ENCODE measurements around the gene MLX. TPM values are rescaled to one million over a fixed set of nuclear protein-coding genes. Genes with fewer than 3 reads are reported as not detected.

MLX gene
- polyA plus RNA-seq, 1 donor, result 52.0 TPM

- Histone ChIP-seq H3K4me3 (ENCODE audit: low read length) (no peak overlapping the region), H3K27ac (ENCODE audit: low read length) (no peak overlapping the region), H3K27me3 (ENCODE audit: control insufficient read depth, insufficient read depth, low read length) (no peaks in the 10 kb centered on the region), H3K9me3 (ENCODE audit: control insufficient read depth, low read depth, low read length) (no peaks in the 10 kb centered on the region), H3K4me1 (ENCODE audit: control insufficient read depth, insufficient read depth, low read length) (peaks cover 5% of the 10 kb centered on the region), H3K36me3 (ENCODE audit: control insufficient read depth, insufficient read depth, low read length) (peaks cover 68% of the 10 kb centered on the region)
- no CpG with 5 or more reads among the region's 10 CpGs for WGBS (ENCODE audit: insufficient coverage, low lambda C conversion rate)
- no peak for DNase-seq
Observed at GRCh38 chr17:42581744-42582270, 14.9 kb downstream of the MLX start.

DNA sequence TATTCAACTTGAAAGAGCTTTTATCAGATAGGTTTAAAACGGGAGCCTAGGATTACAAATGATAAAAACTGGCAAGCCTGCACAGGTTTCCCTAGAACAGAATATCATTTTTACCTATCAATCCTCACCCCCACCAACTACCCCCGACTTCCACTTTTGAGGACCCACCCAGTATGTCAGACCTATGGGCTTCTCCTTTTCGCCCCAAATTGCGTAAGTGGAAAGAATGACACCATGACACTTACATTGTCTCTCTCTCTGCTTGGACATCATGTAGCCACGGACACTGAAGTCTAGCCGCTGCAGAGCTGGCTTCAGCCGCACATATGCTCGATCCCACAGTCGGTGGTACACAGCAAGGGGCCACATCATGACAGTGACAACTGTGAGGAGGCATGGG lies 18.0 kb downstream of the MLX start:
- Histone ChIP-seq H3K27ac (ENCODE audit: low read length) (no peak overlapping the region), H3K27me3 (ENCODE audit: control insufficient read depth, insufficient read depth, low read length) (no peaks in the 10 kb centered on the region), H3K4me3 (ENCODE audit: low read length) (no peak overlapping the region), H3K4me1 (ENCODE audit: control insufficient read depth, insufficient read depth, low read length) (no peaks in the 10 kb centered on the region), H3K36me3 (ENCODE audit: control insufficient read depth, insufficient read depth, low read length) (peaks cover 89% of the 10 kb centered on the region), H3K9me3 (ENCODE audit: control insufficient read depth, low read depth, low read length) (no peaks in the 10 kb centered on the region)
- no peak for DNase-seq
- no CpG with 5 or more reads among the region's 9 CpGs for WGBS (ENCODE audit: insufficient coverage, low lambda C conversion rate)

GRCh38 chr17:42585353-42585752 lies 18.5 kb downstream of the MLX start:
- no CpG with 5 or more reads among the region's 1 CpG for WGBS (ENCODE audit: insufficient coverage, low lambda C conversion rate)
- no peak for DNase-seq
- Histone ChIP-seq H3K4me3 (ENCODE audit: low read length) (no peak overlapping the region), H3K27ac (ENCODE audit: low read length) (no peak overlapping the region), H3K4me1 (ENCODE audit: control insufficient read depth, insufficient read depth, low read length) (no peaks in the 10 kb centered on the region), H3K9me3 (ENCODE audit: control insufficient read depth, low read depth, low read length) (no peaks in the 10 kb centered on the region), H3K36me3 (ENCODE audit: control insufficient read depth, insufficient read depth, low read length) (peaks cover 89% of the 10 kb centered on the region), H3K27me3 (ENCODE audit: control insufficient read depth, insufficient read depth, low read length) (no peaks in the 10 kb centered on the region)

DNA sequence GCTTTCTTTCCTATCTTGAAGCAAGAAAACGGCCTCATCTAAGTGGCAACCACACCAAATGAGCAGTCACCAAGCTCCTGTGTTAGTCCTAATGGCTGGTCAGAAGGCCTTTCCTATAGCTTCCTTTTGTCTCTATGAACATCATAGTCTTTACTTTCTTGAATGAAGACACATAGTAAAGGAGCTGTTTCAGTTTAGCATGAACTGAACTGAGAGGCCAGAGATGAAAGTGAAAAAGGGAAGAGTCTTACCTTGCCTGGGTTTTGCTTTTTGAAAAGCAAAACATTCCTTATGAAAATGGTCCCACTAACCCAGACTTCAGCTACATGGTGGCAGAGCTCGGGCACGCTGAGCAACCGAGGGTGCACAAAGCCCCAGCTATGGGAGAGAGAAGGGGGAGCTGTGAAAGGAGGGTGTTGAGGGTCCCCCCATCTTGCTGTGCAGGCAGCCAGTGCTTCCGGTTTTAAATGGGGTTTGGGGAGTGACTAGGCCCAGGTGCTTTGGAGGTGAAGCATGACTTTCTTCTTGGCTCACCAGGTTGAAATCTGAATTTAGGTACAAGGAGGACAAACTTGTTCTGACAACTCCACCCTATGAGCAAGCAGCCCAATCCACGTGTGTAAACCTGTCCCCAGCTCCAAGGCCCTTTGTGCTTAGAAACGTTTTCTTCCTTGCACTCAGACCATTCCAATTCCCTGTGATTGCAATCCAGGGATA lies 19.8 kb downstream of the MLX start:
- peaks cover 90% of the 10 kb centered on the region for H3K36me3 ChIP-seq (ENCODE audit: control insufficient read depth, insufficient read depth, low read length)
- no peaks in the 10 kb centered on the region for H3K4me1 ChIP-seq (ENCODE audit: control insufficient read depth, insufficient read depth, low read length)
- no peak overlapping the region for H3K4me3 ChIP-seq (ENCODE audit: low read length)
- H3K27ac ChIP-seq (ENCODE audit: low read length), result no peak overlapping the region
- H3K9me3 ChIP-seq (ENCODE audit: control insufficient read depth, low read depth, low read length), result no peaks in the 10 kb centered on the region
- no peaks in the 10 kb centered on the region for H3K27me3 ChIP-seq (ENCODE audit: control insufficient read depth, insufficient read depth, low read length)
- no CpG with 5 or more reads among the region's 7 CpGs for WGBS (ENCODE audit: insufficient coverage, low lambda C conversion rate)
- DNase-seq, result no peak

GRCh38 chr17:42590886-42591285 lies 24.0 kb downstream of the MLX start:
- peaks cover 58% of the 10 kb centered on the region for H3K36me3 ChIP-seq (ENCODE audit: control insufficient read depth, insufficient read depth, low read length)
- H3K9me3 ChIP-seq (ENCODE audit: control insufficient read depth, low read depth, low read length), result no peaks in the 10 kb centered on the region
- WGBS (ENCODE audit: insufficient coverage, low lambda C conversion rate), result no CpG with 5 or more reads among the region's 2 CpGs
- DNase-seq, result no peak
- H3K4me3 ChIP-seq (ENCODE audit: low read length), result no peak overlapping the region
- H3K27ac ChIP-seq (ENCODE audit: low read length), result no peak overlapping the region
- H3K27me3 ChIP-seq (ENCODE audit: control insufficient read depth, insufficient read depth, low read length), result no peaks in the 10 kb centered on the region
- no peaks in the 10 kb centered on the region for H3K4me1 ChIP-seq (ENCODE audit: control insufficient read depth, insufficient read depth, low read length)

DNA sequence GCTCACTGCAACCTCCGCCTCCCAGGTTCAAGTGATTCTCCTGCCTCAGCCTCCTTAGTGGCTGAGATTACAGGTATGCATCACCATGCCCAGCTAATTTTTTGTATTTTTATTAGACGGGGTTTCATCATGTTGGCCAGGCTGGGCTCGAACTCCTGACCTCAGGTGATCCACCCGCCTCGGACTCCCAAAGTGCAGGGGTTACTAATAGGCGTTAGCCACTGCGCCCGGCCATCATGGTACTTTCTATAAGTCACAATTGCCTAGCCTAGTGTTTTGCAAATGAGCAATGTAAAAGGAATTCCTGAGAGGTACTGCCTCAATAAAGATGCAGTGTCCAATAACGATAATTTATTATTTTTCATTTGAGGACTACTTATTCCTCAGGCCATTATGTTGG lies 24.5 kb downstream of the MLX start:
- no peak overlapping the region for H3K27ac ChIP-seq (ENCODE audit: low read length)
- WGBS (ENCODE audit: insufficient coverage, low lambda C conversion rate), result no CpG with 5 or more reads among the region's 9 CpGs

GRCh38 chr17:42596386-42596785 lies 29.5 kb downstream of the MLX start:
- Histone ChIP-seq H3K36me3 (ENCODE audit: control insufficient read depth, insufficient read depth, low read length) (peaks cover 12% of the 10 kb centered on the region), H3K4me3 (ENCODE audit: low read length) (no peak overlapping the region), H3K27ac (ENCODE audit: low read length) (no peak overlapping the region), H3K27me3 (ENCODE audit: control insufficient read depth, insufficient read depth, low read length) (no peaks in the 10 kb centered on the region), H3K4me1 (ENCODE audit: control insufficient read depth, insufficient read depth, low read length) (no peaks in the 10 kb centered on the region), H3K9me3 (ENCODE audit: control insufficient read depth, low read depth, low read length) (no peaks in the 10 kb centered on the region)
- DNase-seq, result no peak
- whole genome bisulfite sequencing (ENCODE audit: insufficient coverage, low lambda C conversion rate), result 100% methylated on average over 1 of the region's 3 CpGs

More for the DNA sequence above, 24.5 kb downstream of the MLX start:
- no peak overlapping the region for H3K4me3 ChIP-seq (ENCODE audit: low read length)
- H3K9me3 ChIP-seq (ENCODE audit: control insufficient read depth, low read depth, low read length), result no peaks in the 10 kb centered on the region
- H3K4me1 ChIP-seq (ENCODE audit: control insufficient read depth, insufficient read depth, low read length), result no peaks in the 10 kb centered on the region
- DNase-seq, result no peak
- H3K27me3 ChIP-seq (ENCODE audit: control insufficient read depth, insufficient read depth, low read length), result no peaks in the 10 kb centered on the region
- peaks cover 52% of the 10 kb centered on the region for H3K36me3 ChIP-seq (ENCODE audit: control insufficient read depth, insufficient read depth, low read length)

GRCh38 chr17:42598905-42599304 lies 32.0 kb downstream of the MLX start:
- Histone ChIP-seq H3K27ac (ENCODE audit: low read length) (no peak overlapping the region), H3K36me3 (ENCODE audit: control insufficient read depth, insufficient read depth, low read length) (peaks cover 9% of the 10 kb centered on the region), H3K4me3 (ENCODE audit: low read length) (no peak overlapping the region), H3K4me1 (ENCODE audit: control insufficient read depth, insufficient read depth, low read length) (no peaks in the 10 kb centered on the region), H3K27me3 (ENCODE audit: control insufficient read depth, insufficient read depth, low read length) (no peaks in the 10 kb centered on the region), H3K9me3 (ENCODE audit: control insufficient read depth, low read depth, low read length) (no peaks in the 10 kb centered on the region)
- DNase-seq, result no peak
- WGBS (ENCODE audit: insufficient coverage, low lambda C conversion rate), result no CpG with 5 or more reads among the region's 2 CpGs

GRCh38 chr17:42603318-42603717 lies 36.4 kb downstream of the MLX start:
- no peak for DNase-seq
- H3K27ac ChIP-seq (ENCODE audit: low read length), result no peak overlapping the region
- H3K27me3 ChIP-seq (ENCODE audit: control insufficient read depth, insufficient read depth, low read length), result no peaks in the 10 kb centered on the region
- H3K9me3 ChIP-seq (ENCODE audit: control insufficient read depth, low read depth, low read length), result no peaks in the 10 kb centered on the region
- WGBS (ENCODE audit: insufficient coverage, low lambda C conversion rate), result 100% methylated on average over 1 of the region's 7 CpGs
- peaks cover 12% of the 10 kb centered on the region for H3K4me1 ChIP-seq (ENCODE audit: control insufficient read depth, insufficient read depth, low read length)
- H3K36me3 ChIP-seq (ENCODE audit: control insufficient read depth, insufficient read depth, low read length), result peaks cover 11% of the 10 kb centered on the region
- H3K4me3 ChIP-seq (ENCODE audit: low read length), result no peak overlapping the region

GRCh38 chr17:42607769-42608168 lies 40.9 kb downstream of the MLX start:
- H3K9me3 ChIP-seq (ENCODE audit: control insufficient read depth, low read depth, low read length), result no peaks in the 10 kb centered on the region
- H3K4me1 ChIP-seq (ENCODE audit: control insufficient read depth, insufficient read depth, low read length), result peaks cover 12% of the 10 kb centered on the region
- 73% methylated on average over 2 of the region's 3 CpGs for WGBS (ENCODE audit: insufficient coverage, low lambda C conversion rate)
- DNase-seq, result no peak
- H3K27me3 ChIP-seq (ENCODE audit: control insufficient read depth, insufficient read depth, low read length), result no peaks in the 10 kb centered on the region
- H3K36me3 ChIP-seq (ENCODE audit: control insufficient read depth, insufficient read depth, low read length), result peaks cover 19% of the 10 kb centered on the region
- peak overlapping the region; percentile 90 for H3K4me3 ChIP-seq (ENCODE audit: low read length)
- H3K27ac ChIP-seq (ENCODE audit: low read length), result no peak overlapping the region

Data from large intestine (tissue), 3 donors.